Measurements from ENCODE around the gene EEF1E1. TPM values are rescaled to one million over a fixed set of nuclear protein-coding genes. Genes with fewer than 3 reads are reported as not detected.

The EEF1E1 gene
- polyA plus RNA-seq, 5 donors: 28.1 to 39.2 (median 32.4) TPM

DNA sequence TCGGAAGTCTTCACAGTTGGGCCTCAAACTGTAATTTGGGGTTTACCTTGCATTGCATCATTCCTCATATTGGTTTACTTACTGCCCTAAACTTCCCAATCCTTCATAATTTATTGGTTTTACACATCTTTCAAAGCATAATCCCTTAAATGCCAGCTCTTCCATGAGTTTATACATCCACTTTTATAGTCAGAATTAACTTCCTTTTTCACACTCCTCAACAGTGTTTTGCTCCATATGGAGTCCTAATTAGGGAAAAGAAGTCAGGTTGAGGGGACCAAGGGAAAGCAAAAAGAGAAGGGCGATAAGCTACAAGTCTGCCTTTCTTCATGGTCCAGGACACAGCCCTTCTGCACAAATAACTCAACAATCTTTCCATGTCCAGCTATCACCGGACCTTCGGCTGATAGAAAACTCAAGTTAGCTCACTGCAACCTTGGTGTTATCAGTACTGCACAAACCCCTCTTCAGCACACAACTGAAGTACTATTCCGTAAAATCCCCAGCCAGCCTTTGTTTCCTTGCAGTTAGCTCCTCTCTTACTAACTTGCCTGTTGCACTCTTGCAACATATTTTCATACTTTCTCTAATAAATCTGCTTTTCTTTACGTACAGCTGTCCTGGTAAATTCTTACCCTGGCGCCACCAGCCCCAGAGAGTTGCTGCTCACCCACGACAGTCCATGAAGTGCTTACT, 2.0 kb downstream of the EEF1E1 start:
- DNase-seq: no peak

GRCh38 chr6:8090650-8091049, 11.7 kb downstream of the EEF1E1 start:
- no peak for DNase-seq

DNA sequence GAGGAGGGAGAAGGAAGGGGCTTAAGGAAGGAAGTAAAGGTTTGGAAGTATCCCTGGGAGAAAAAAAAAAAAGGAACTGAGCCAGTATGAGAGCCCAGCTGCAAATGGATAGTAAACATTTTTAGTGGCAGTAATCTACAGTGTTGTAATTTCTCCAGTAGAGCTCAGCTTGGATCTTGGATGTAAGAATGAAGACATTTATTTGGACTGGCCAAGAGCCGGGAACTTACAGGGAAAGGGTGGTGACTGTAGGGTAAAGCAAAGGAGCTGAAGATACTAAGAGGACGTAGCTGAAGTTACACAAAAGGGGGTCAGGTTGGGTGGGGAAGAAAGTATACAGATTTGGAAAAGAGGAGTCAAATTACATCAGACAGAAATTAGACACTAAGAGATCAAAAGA, 13.5 kb downstream of the EEF1E1 start:
- no peak for DNase-seq

- DNase-seq: no peak
Measured at GRCh38 chr6:8087870-8088754, 14.2 kb downstream of the EEF1E1 start.

- no peak for DNase-seq
Measured at GRCh38 chr6:8086755-8087306, 15.5 kb downstream of the EEF1E1 start.

GRCh38 chr6:8085053-8085511, 17.3 kb downstream of the EEF1E1 start:
- no peak for DNase-seq

GRCh38 chr6:8084586-8084985, 17.8 kb downstream of the EEF1E1 start:
- DNase-seq: no peak

DNA sequence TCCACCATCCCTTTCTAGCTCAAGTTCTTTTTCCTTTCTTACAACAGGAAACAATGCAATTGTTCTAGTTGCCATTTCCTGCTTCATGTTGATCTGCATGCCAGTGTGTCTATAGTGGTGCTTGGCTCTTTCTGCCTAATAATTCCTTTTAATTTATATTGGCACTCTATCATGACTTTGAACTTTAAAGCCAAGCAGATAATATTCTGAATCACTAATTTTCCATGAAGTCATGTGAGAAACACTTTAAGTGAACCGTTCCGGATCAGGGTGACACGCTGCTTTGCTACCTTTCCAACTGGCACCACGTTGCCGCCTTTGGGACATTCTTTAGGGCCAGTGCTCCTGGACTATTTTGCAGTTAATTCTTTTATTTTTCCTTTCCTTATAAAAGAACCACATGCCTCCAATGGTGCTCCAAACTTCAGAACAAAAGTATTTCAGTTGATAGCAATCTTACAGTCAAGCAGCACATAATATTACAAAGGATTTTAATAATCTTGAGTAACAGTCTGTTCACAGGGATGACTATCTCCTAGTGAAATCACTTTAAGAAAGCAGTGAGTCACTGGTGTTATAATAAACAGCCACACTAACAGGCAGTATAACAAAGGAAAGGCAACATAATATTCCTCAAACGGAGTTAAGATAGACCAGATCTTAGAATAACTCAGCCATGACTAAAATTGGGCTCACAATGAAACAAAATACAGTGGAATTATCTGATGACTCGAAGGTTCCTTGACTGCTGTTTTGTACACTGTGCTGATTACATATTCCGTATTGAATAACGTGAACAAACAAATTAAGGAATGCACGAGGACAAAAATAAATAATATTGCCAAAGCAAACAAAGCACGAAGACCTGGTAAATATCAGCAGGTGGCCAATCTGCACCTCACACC, 19.1 kb downstream of the EEF1E1 start:
- no peak for DNase-seq

- DNase-seq: no peak
Measured at GRCh38 chr6:8082572-8082953, 19.8 kb downstream of the EEF1E1 start.

DNA sequence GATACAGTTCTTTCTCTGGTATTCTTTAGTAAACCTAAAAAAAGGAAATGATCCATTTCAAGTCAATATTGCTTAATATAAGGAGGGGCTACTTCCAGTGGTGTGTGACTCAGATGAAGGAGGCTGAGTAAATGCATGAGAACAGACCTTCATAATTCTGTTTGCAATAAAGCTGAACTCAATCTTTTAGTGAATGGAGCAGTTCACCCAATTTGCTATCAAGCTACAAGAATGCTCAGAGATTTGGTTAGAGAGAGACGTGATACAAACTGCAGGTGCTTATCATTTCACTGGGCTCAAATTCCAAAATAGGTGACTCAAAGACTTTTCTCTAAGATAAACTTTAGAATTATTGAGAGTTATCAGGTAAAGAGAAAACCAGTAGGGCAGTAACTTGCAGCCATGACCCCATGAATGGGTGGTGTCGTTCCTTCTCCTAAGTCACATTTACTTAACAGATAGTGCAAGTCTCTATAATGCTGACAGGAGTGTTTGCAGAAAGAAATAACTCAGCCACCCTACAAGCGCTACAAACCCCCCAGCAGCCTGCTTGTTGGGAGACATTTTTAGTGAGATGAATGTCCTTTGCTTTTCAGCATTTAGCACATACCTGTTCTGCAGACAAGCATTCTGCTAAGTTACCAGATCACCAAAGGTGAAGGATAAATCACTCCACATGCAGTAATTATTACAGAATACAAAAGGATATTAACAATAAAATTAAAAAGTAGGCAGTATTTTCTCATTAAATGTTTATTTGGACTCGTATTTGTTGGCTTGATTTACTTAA, 21.8 kb downstream of the EEF1E1 start:
- DNase-seq: no peak

DNA sequence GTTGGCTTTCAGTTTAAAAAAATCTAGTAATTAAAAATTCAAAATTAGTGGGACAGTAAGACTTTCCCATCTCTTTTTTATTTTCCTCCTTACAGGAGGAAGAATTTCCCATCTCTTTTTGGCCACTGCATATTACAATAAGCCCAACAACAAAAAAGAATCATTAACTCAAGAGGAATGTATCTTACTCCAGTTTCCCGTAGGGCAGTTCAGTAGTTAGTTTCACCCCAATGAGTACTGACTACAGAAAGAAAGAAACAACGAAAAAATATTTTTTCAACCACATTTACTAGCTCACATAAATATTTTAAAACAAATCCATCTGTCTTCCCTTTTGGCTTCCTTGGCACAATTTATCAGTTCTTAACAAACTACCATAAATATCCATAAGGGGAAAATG, 23.2 kb downstream of the EEF1E1 start:
- no peak for DNase-seq

DNA sequence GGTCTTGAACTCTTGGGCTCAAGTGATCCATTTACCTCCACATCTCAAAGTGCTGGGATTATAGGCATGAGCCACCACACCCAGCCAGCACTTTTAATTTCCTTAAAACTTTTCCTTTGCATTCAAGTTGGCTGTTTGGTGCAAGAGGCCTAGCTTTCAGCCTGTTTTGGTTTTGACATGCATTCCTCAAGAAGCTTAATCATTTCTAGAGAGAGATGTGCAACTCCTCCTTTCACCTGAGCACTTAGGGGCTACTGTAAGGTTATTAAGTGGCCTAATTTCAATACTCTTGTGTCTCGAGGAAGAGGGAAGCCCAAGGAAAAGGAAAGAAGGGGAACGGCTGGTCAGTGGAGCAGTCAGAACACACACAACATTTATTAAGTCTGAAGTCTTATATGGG, 24.4 kb downstream of the EEF1E1 start:
- DNase-seq: no peak

GRCh38 chr6:8075704-8076103, 26.6 kb downstream of the EEF1E1 start:
- no peak for DNase-seq

- no peak for DNase-seq
Measured at GRCh38 chr6:8075185-8075584, 27.2 kb downstream of the EEF1E1 start.

DNA sequence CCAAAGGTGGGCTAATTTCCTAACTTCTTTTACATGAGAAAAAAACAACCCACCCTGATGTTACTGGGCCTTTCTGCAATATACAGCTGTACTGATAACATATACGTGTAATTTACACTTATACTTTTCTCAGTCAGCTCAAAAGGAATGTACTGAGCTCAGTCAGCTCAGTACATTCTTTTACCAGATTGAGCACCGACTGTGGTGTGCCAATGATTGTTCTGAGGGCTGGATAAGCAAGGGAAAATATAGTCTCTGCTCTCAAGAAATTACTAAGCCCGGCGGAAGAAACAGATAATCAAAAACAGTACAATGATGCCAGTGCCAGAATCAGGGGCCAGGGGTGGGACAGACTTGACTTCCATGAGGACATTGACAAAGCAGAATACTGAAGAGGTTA, 28.1 kb downstream of the EEF1E1 start:
- DNase-seq: no peak

DNA sequence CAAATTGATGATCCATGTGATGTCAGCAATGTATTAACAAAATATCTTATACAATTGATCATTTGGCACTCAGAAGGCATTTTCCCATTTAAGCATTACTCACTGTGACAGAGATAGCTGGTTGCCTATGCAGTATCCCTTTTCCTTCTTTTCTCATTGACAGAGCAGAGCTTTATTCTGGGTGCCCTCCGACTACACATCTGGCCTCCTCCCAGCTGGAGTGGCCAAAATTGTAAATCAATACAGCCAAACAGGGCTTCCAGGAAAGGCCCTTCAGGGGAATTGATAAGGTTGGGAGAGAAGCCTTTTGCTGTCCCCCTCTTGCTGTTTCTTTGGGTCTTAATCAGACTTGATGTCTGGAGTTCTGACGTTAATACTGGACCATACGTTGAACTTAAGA, 28.6 kb downstream of the EEF1E1 start:
- DNase-seq: no peak

- DNase-seq: no peak
Measured at GRCh38 chr6:8070718-8071117, 31.6 kb downstream of the EEF1E1 start.

DNA sequence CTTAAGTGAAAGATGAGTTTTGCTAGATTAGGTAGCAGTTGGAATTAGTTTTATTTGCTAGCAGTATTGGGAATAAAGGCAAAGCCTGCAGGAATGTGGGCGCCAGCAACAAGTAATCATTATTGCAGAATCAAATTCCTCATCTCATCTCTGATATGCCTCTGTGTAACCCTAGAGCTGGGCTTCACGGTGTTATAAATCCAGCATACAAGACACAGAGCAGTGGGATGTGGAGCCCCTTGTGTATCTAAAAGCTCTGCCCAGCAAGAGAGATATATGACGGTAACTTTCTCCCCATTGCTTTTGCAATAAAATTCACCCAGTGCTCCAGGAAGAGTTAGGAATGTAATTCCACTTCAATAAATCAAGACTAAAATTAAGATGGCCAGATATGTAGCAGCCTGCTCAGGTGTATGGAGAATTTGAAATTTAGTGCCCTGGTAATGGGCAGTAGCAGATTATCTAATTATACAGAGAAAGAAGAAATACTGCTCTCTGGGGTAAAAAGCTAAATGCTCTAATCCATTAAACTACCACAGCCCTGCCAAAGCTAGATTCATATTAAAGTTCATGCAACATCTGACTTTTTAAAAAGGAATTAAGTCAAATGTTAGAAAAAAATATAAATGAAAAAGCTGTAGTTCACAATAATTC, 32.6 kb downstream of the EEF1E1 start:
- DNase-seq: no peak

DNA sequence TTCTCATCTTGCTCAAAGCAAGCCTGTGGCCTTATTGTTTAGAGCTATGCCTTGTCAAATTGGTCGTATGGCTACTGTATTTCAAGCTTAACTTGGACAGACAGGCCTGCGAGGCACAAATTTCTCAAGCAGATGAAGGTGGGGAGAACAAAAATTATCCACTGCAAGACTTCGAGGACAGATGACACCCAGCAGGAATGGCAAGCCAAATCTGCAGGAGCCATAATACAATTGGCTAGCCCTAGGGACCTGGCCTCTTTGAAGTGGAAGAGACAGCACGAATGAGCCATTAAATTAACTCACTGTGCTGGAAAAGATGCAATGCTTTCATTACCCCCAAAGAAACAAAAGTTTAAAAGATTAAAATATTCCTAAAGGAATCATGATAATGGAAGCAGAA, 33.2 kb downstream of the EEF1E1 start:
- DNase-seq: no peak

DNA sequence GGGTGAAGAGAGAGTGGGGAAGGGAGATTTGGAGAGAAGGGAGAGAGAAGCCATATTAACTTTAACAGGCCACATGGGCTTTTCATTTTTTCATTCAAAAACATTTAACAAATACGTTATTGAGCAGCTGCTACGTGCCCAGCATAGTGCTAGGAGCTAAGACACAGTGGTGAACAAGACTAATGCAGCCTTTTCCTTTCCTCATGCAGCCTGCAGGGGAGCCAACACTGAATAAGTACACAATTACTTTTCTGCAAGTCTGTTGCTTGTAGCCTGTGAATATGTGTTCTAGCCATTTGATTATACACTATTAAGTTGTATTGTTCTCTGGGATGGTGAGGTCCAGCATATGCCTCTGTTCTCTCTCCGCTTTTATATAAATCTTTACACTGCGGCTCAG, 36.2 kb downstream of the EEF1E1 start:
- no peak for DNase-seq
